ENCODE data around the gene DHRS3.
"Not testable (repeated sequence)": the region's sequence is repeated elsewhere in the genome, so short reads cannot be mapped to it uniquely, and the experiment has no call there.

The DHRS3 gene

DNA sequence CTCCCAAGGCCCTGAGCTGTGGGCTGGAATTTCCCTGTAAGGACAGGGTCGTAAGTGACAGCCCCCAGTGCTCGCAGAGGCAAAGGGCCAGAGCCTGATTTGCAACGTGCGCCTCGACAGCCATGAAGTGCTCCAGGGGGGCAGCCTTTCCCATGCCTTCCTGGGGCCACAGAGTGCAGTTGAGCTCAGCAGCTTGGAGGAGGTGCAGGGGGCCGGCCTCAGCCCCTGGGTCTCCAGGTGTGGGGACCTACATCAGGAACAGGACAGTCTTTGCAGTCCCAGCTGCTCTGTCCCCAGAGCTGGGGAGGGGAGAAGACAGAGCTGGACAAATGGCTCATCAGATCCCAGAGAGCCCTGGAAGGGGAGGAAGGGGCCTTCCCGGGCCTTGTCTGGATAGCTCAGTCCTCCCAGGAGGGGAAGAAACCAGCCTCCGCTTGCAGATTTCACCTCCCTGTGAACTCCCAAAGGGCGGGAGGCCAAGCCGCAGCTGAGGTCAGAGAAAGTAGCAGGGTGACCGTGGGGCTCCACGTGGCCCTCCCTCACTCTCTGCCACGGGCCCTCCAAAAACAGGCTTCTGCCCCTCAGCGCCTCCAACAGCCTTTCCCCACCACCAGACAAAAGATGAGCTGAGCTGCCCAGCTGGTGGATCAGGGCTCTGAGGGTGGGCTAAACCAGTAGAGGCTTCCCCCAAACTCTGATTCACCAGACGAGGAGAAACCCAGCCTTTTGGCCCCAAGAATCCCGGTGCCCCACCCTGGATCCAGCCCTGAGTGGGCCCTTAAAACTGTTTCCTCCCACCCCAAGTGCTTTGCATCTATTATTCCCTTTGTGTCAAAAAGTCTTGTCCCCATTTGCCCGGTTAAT is 76.5 kb downstream of the DHRS3 start:
- no peak for DNase-seq (ENCODE audit: low read depth in 2 of 2, low spot score in 1 of 2)

DNA sequence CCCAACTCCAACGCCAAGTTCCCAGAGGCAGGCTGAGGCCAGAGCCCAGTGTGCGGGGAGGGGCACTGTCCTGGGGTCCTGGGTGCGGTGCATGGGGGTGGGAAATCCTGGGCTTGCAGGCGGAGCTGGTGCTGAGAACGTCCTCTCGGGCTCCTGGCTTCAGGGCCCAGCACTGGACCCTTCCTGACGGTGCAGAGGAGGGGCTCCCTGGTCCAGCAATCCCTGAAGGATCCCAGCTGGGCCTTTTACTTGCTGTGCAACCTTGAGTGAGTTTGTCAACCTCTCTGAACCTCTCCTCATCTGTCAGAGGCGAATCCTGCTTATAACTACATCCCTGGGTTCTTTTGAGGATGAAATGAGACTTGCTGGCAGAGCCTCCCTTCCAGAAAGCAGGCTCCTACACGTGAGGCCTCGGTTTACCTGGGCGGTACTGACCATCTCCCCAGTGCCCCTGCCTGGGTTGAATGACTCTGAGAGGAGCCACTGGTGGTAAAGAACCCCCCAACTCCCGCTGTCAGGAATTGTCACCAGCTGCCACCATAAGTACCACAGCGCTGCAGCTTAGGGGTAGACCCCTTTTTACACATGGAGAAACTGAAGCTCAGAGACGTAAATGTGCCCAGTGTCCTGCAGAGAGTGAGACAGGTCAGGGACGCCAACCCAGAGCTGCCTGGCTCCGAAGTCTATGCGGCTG is 77.3 kb downstream of the DHRS3 start:
- DNase-seq (ENCODE audit: low read depth in 2 of 2, low spot score in 1 of 2): no peak

- no peak for DNase-seq (ENCODE audit: low read depth in 2 of 2, low spot score in 1 of 2)
Measured at GRCh38 chr1:12539705-12540579, 78.1 kb downstream of the DHRS3 start.

DNA sequence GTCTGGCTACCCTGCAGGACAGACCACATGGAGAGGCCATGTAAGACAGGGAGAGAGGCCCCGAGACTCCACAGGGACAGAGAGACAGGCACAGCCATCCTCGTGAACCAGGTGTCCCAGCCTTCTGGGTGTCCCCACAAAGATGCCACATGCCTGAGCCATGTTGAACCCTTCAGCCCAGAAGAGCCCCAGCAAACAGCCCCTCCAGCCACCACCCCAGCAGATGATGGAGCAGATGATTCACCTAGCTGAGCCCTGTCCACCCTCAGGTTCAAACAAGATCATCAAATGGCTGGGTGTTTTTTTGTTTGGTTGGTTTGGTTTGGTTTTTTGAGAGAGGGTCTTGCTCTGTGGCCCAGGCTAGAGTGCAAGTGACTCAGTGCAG is 78.7 kb downstream of the DHRS3 start:
- DNase-seq (ENCODE audit: low read depth in 2 of 2, low spot score in 1 of 2): no peak

- not testable (repeated sequence) for DNase-seq (ENCODE audit: low read depth in 2 of 2, low spot score in 1 of 2)
Measured at GRCh38 chr1:12538536-12538935, 79.5 kb downstream of the DHRS3 start.

DNA sequence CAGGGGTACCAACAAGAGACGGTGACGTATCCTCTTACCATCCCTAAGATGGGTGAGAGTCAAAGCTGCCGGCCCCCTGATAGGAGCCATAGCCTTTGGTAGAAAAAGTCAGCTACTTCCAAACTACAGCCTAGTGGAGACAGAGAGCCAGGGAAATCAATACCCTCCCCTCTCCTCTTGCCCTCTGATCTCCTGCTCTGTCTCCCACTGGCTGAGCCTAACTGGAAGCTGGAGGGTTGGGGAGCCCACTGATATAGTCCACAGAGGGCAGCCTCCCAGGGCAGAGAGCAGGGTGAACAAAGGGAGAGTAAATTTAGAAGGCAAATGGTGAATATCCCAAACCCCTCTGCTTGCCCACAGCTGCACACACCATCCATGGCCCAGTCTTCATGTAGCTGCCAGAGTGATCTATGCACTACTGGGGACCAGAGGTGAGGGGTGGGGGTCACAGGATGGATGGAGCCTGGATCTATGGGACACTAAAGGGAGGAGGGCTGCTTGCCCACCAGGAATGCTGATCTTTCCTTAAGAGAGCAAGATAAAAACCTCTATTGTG is 80.0 kb downstream of the DHRS3 start:
- no peak for DNase-seq (ENCODE audit: low read depth in 2 of 2, low spot score in 1 of 2)

GRCh38 chr1:12537294-12537693 is 80.7 kb downstream of the DHRS3 start:
- no peak for DNase-seq (ENCODE audit: low read depth in 2 of 2, low spot score in 1 of 2)

DNA sequence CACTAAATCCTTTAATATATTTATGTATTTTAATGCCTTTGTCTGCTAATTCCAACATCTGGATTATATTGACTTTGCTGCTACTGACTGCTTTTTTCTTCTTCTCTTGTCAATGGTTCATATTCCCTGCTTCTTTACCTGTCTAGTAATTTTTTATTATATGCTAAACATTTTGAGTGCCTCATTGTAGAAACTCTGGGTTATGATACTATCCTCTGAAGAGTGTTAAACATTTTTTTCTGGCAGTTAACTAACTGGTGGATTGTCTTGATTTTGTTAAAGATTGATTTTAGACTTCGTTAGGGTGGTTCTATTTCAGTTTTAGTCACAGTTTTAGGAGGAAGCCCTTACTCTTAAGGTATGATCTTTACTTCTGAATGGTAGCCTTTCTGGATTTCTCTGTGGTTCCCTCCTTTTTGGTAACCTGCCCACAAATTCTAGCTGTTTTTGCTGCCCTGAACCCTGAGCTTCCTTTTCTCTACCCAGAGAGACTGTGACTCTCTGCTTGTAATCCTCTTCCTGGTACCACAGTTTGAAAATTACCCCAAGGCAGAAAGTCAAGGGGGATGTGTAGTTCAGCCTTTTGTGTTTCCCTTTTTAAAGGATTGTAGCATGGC is 81.9 kb downstream of the DHRS3 start:
- no peak for DNase-seq (ENCODE audit: low read depth in 2 of 2, low spot score in 1 of 2)

GRCh38 chr1:12532405-12533315 is 85.3 kb downstream of the DHRS3 start:
- DNase-seq (ENCODE audit: low read depth in 2 of 2, low spot score in 1 of 2): no peak

DNA sequence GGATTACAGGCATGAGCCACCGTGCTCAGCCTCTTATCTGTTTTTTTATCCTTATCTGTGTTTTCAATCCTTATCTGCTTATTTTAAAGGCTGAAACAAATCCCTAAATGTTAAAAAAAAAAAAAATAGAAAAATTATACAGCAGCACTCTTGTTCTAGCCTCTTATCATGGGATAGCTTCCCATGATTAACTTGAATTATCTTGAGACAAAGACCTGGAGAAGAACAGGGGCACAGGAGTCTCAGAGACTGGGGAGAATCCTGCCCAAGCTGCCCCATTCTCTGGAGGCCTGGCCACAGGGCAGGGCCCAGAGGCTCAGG is 86.9 kb downstream of the DHRS3 start:
- DNase-seq (ENCODE audit: low read depth in 2 of 2, low spot score in 1 of 2): no peak

- no peak for DNase-seq (ENCODE audit: low read depth in 2 of 2, low spot score in 1 of 2)
Measured at GRCh38 chr1:12530462-12531178, 87.4 kb downstream of the DHRS3 start.

- no peak for DNase-seq (ENCODE audit: low read depth in 2 of 2, low spot score in 1 of 2)
Measured at GRCh38 chr1:12529640-12530174, 88.3 kb downstream of the DHRS3 start.

- no peak for DNase-seq (ENCODE audit: low read depth in 2 of 2, low spot score in 1 of 2)
Measured at GRCh38 chr1:12528021-12528852, 89.8 kb downstream of the DHRS3 start.

GRCh38 chr1:12527564-12527963 is 90.4 kb downstream of the DHRS3 start:
- no peak for DNase-seq (ENCODE audit: low read depth in 2 of 2, low spot score in 1 of 2)

DNA sequence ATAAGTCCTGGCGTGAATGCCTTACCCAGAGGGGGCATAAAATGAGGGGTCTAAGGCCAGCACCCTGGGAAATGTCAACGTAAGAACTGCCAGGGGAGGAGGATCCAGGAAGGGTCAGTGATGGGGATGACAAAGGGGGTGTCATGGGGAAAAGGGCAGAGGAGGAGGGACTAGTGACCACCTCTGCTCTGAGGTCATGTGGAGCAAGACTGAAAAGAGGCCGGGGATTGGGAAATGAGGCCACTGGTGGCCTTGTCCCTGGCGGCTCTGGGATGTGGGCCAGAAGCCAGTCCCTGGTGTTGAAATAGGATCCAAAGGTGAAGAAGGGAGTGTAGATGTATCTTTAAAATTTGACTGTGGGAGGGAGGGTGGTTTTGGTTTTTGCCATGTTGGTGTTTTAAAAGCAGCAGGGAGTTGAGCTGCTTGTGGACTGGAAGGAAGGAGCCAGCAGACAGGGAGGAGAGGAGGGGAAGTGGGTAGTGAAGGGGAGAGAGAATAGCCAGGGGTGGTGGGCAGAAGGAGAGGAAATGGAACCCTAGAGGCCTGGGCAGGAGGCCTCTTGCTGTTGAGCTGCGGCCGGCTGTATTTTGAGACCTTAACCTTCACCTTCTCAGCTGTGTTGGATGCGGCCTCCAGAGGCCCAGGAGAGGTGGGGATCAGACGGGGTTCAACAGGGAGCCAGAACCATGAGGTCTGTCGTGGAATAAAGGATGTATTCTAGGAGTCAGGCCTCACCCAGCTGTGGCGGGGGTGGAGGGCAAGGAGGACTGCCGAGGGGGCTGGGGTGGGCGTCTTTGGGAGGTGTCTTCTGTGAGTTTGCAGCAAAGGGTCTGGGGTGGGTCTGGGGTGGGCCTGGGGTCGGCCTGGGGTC is 92.5 kb downstream of the DHRS3 start:
- no peak for DNase-seq (ENCODE audit: low read depth in 2 of 2, low spot score in 1 of 2)

DNA sequence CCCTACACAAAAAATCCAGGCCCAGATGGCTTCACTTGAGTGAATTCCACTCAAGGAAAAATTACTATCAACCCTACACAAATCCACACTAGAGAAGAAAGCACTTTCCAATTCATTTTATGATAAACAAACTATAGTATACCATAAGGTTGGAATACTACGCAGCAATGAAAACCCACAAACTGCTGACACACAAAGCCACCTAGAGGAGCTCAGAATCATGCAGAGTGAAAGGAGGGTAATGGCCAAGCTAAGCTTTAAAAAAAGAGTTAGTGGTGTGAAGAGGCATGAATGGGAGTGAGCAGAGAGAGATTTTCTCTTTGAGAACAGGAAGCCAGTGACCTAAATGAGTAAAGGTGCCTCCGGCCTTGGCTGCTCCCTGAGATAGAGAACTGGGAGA is 93.7 kb downstream of the DHRS3 start:
- DNase-seq (ENCODE audit: low read depth in 2 of 2, low spot score in 1 of 2): no peak

- DNase-seq (ENCODE audit: low read depth in 2 of 2, low spot score in 1 of 2): not testable (repeated sequence)
Measured at GRCh38 chr1:12522780-12523179, 95.2 kb downstream of the DHRS3 start.

All from stimulated activated CD8-positive, alpha-beta memory T cell treated with anti-CD3 and anti-CD28 coated beads, Interleukin-4, amount 100 ng/mL, for 4 hours (primary cell).